GM19395 (cell line): ENCODE measurements around the gene CMIP.
"Not testable (repeated sequence)": the region's sequence is repeated elsewhere in the genome, so short reads cannot be mapped to it uniquely, and the experiment has no call there.

Source experiments
- ATAC-seq: cut with Tn5 transposase; IDR thresholded peaks from one replicate; pipeline ENCODE4 v1.9.1; 2021; ENCODE audit warnings: mild to moderate bottlenecking, moderate library complexity; ENCODE audit not compliant: unreplicated experiment

CMIP gene

GRCh38 chr16:81514041-81514559, 69.5 kb downstream of the CMIP start:
- ATAC-seq, result peak; percentile 70

- no peak for ATAC-seq
Observed at GRCh38 chr16:81514568-81515258, 70.1 kb downstream of the CMIP start.

- no peak for ATAC-seq
Observed at GRCh38 chr16:81515281-81515680, 70.7 kb downstream of the CMIP start.

GRCh38 chr16:81515721-81516120, 71.1 kb downstream of the CMIP start:
- ATAC-seq, result no peak

GRCh38 chr16:81516478-81517149, 72.0 kb downstream of the CMIP start:
- no peak for ATAC-seq

GRCh38 chr16:81517150-81517499, 72.5 kb downstream of the CMIP start:
- no peak for ATAC-seq

GRCh38 chr16:81517629-81518438, 73.2 kb downstream of the CMIP start:
- no peak for ATAC-seq

- no peak for ATAC-seq
Observed at GRCh38 chr16:81518439-81518757, 73.8 kb downstream of the CMIP start.

- peak; percentile 52 for ATAC-seq
Observed at GRCh38 chr16:81519301-81520150, 74.9 kb downstream of the CMIP start.

- ATAC-seq, result no peak
Observed at GRCh38 chr16:81520151-81520470, 75.5 kb downstream of the CMIP start.

- no peak for ATAC-seq
Observed at GRCh38 chr16:81520560-81521135, 76.0 kb downstream of the CMIP start.

GRCh38 chr16:81521141-81521626, 76.6 kb downstream of the CMIP start:
- peak; percentile 62 for ATAC-seq

GRCh38 chr16:81522108-81522701, 77.6 kb downstream of the CMIP start:
- ATAC-seq, result no peak

GRCh38 chr16:81522851-81523250, 78.2 kb downstream of the CMIP start:
- ATAC-seq, result not testable (repeated sequence)

- no peak for ATAC-seq
Observed at GRCh38 chr16:81523387-81524115, 78.9 kb downstream of the CMIP start.

GRCh38 chr16:81524382-81524781, 79.8 kb downstream of the CMIP start:
- ATAC-seq, result no peak

- ATAC-seq, result not testable (repeated sequence)
Observed at GRCh38 chr16:81524885-81525284, 80.3 kb downstream of the CMIP start.

- ATAC-seq, result no peak
Observed at GRCh38 chr16:81526199-81526598, 81.6 kb downstream of the CMIP start.

GRCh38 chr16:81526935-81527334, 82.3 kb downstream of the CMIP start:
- ATAC-seq, result no peak
